Lung (tissue), 12 donors: ENCODE results near the gene MC1R. TPM values are rescaled to one million over a fixed set of nuclear protein-coding genes. Genes with fewer than 3 reads are reported as not detected.

Experiments used
- ATAC-seq: fragments of 200-7000 bp; cut with Tn5 transposase; one replicate; pipeline ENCODE4 v1.9.1; 2020; ENCODE audit warnings: moderate number of reproducible peaks; ENCODE audit not compliant: insufficient read depth, low FRiP score
- DNase-seq, 3 donors: peaks; one replicate each; pipeline ENCODE4 v3.0.0-alpha.2; 2013 to 2017
- H3K27ac ChIP-seq, 2 donors: one replicate each; pipeline ENCODE4 v1.5.1; 2013; ENCODE audit warnings: mild to moderate bottlenecking in 2 of 2, moderate library complexity in 2 of 2, control low read depth in 1 of 2, inconsistent platforms in 1 of 2, low read depth in 1 of 2, low read length in 1 of 2
- H3K27me3 ChIP-seq, 3 donors: one replicate each; pipeline ENCODE4 v1.5.1; 2013; ENCODE audit warnings: low read length in 2 of 3; ENCODE audit not compliant: control insufficient read depth in 3 of 3, insufficient read depth in 3 of 3
- H3K36me3 ChIP-seq, 4 donors: one replicate each; pipeline ENCODE4 v1.5.1; 2013; ENCODE audit warnings: low read length in 4 of 4, mild to moderate bottlenecking in 1 of 4, moderate library complexity in 1 of 4; ENCODE audit not compliant: control insufficient read depth in 4 of 4, insufficient read depth in 4 of 4
- H3K4me1 ChIP-seq, 5 donors: one replicate each; pipeline ENCODE4 v1.5.1; 2013; ENCODE audit warnings: low read length in 5 of 5, mild to moderate bottlenecking in 2 of 5, moderate library complexity in 1 of 5; ENCODE audit not compliant: control insufficient read depth in 5 of 5, insufficient read depth in 5 of 5
- H3K4me3 ChIP-seq: one replicate; pipeline ENCODE4 v1.5.1; 2013; ENCODE audit warnings: mild to moderate bottlenecking, control low read depth, moderate library complexity
- H3K9ac ChIP-seq, 2 donors: one replicate each; pipeline ENCODE4 v1.5.1; 2013; ENCODE audit warnings: low read length in 2 of 2, control low read depth in 1 of 2; ENCODE audit not compliant: insufficient read depth in 1 of 2
- H3K9me3 ChIP-seq, 4 donors: one replicate each; pipeline ENCODE4 v1.5.1; 2013; ENCODE audit warnings: low read length in 3 of 4, mild to moderate bottlenecking in 1 of 4, moderate library complexity in 1 of 4; ENCODE audit not compliant: control insufficient read depth in 4 of 4, insufficient read depth in 3 of 4
- WGBS, 2 donors: extraction: QIAGEN DNeasy Blood & Tissue Kit; methylation state at CpG; one replicate each; pipeline ENCODE4 v1.1.7; 2013; 5-methylcytosine and 5-hydroxymethylcytosine counted together
- polyA plus RNA-seq, 2 donors: library from polyadenylated mRNA; stranded (reverse); fragments of 200-250 nt; gene quantifications; one replicate each; pipeline ENCODE4 v1.2.1, GENCODE V29; 2013
- total RNA-seq, 2 donors: library from RNA; depleted of rRNA in 1 of 2; stranded (reverse); fragments of >200 nt in 1 of 2; gene quantifications; one replicate each; pipeline ENCODE4 v1.2.1, GENCODE V29; 2014 to 2021
- TF ChIP-seq, protein P1 (sequence below): IDR thresholded peaks from 2 replicates; pipeline ENCODE4 v1.5.1; 2012; ENCODE audit warnings: mild to moderate bottlenecking; ENCODE audit errors: control extremely low read depth, extremely low read depth
- donor health status: control.
- donor health status: control.
- donor health status: Bipolar disorder and iron deficiency.
- donor health status: healthy.
- donor health status: DM: yes; HTN: yes; CAD: no.

Gene MC1R
- total and polyA plus RNA-seq, 4 donors: 2.9 to 7.1 (median 3.5) TPM

DNA sequence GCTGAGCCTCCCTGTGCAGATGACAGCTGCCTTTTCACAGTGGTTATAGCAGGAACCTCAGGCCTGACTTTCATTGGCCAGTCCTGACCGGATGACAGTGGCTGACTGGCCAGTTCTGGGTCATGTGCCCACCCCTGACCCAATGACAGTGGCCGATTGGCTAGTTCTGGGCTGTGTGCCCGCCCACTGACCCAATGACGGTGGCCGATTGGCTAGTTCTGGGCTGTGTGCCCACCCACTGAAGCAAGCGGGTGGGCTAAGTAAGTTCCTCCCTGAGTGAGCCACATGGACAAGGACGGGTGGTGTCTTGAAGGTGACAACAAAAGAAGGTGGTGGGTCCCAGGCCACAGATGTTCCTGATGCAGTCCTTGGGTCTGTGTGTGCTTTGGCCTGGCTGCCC is 39.4 kb downstream of the MC1R start:
- H3K4me3 ChIP-seq: no peak overlapping the region
- TF ChIP-seq, protein P1, sequence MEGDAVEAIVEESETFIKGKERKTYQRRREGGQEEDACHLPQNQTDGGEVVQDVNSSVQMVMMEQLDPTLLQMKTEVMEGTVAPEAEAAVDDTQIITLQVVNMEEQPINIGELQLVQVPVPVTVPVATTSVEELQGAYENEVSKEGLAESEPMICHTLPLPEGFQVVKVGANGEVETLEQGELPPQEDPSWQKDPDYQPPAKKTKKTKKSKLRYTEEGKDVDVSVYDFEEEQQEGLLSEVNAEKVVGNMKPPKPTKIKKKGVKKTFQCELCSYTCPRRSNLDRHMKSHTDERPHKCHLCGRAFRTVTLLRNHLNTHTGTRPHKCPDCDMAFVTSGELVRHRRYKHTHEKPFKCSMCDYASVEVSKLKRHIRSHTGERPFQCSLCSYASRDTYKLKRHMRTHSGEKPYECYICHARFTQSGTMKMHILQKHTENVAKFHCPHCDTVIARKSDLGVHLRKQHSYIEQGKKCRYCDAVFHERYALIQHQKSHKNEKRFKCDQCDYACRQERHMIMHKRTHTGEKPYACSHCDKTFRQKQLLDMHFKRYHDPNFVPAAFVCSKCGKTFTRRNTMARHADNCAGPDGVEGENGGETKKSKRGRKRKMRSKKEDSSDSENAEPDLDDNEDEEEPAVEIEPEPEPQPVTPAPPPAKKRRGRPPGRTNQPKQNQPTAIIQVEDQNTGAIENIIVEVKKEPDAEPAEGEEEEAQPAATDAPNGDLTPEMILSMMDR: no peak
- H3K9me3 ChIP-seq: no peaks in the 10 kb centered on the region
- no peaks in the 10 kb centered on the region for H3K27me3 ChIP-seq
- H3K27ac ChIP-seq: no peak overlapping the region
- H3K36me3 ChIP-seq: peaks cover 0 to 51% (median 11%) of the 10 kb centered on the region in 4 donors
- H3K9ac ChIP-seq: no peak overlapping the region
- WGBS, 2 donors: 92 to 96% methylated on average over 7 of the region's 7 CpGs
- H3K4me1 ChIP-seq: peaks cover 0 to 2% (median 0%) of the 10 kb centered on the region in 5 donors
- DNase-seq (peak; percentile 12 to 29 (median 13)), ATAC-seq (peak; percentile 53)

DNA sequence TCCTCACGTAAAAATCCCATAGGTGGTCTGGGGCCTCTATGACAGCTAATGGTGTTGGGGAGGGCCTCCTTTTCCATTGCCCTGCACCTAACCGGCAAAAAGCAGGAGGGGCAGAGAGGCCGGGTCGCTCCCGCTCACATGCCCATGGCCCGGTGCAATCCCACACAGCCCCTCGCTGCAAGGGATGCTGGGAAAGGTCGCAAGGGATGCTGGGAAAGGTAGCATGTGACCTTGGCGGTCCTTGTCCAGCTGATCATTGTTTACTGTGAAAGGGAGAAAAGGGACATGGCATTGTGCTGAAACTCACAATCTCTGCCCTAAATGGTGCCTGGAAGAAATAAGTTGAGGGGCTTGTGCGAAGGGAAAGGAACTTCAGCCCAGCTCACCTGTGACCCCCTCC is 39.9 kb downstream of the MC1R start:
- Histone ChIP-seq H3K36me3 (peaks cover 0 to 56% (median 11%) of the 10 kb centered on the region in 4 donors), H3K4me1 (no peaks in the 10 kb centered on the region), H3K4me3 (no peak overlapping the region), H3K9me3 (no peaks in the 10 kb centered on the region), H3K27ac (no peak overlapping the region), H3K27me3 (no peaks in the 10 kb centered on the region), H3K9ac (no peak overlapping the region)
- 96 to 98% methylated on average over 10 of the region's 10 CpGs for WGBS, 2 donors
- no peak for DNase-seq
- ATAC-seq: no peak
- TF ChIP-seq, protein P1: no peak

DNA sequence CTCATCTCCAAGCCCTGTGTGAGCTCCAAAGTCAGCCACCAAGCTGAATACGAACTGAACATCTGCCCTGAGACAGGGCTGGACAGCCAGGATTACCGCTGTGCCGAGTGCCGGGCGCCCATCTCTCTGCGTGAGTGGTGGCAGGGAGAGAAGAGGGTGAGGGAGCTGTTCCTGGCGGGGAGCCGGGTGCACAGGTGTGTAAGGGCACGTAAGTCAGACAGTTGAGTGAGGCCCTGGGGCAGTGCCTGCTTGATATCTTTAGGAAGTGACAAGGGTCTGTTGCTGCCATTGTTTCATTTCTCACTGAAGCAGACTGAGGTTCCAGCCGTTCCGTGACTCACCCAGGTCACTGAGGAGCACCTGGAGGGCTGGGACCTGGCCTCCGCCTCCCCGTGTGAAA is 42.3 kb downstream of the MC1R start:
- WGBS, 2 donors: 96 to 97% methylated on average over 13 of the region's 13 CpGs
- H3K4me3 ChIP-seq: no peak overlapping the region
- TF ChIP-seq, protein P1: no peak
- ATAC-seq (no peak), DNase-seq (no peak)
- no peaks in the 10 kb centered on the region for H3K9me3 ChIP-seq
- no peak overlapping the region for H3K27ac ChIP-seq
- H3K4me1 ChIP-seq: no peaks in the 10 kb centered on the region
- H3K27me3 ChIP-seq: no peaks in the 10 kb centered on the region
- peaks cover 0 to 70% (median 10%) of the 10 kb centered on the region in 4 donors for H3K36me3 ChIP-seq
- no peak overlapping the region for H3K9ac ChIP-seq

DNA sequence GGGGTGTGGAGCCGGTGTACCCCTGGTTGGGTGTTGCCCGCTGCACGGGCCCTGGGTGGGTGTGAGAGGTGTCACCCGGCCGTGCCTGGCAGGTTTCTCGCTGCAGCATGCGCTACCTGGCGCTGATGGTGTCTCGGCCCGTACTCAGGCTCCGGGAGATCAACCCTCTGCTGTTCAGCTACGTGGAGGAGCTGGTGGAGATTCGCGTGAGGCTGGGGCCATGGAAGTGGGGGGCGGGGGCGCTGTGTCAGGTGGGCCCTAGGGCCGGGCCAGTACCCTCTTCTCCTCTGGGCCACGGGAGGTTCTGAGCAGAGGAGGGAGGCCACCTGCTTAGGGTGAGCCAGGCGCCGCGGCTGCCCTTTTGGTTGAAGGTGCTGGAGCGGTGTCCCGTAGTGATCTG is 43.3 kb downstream of the MC1R start:
- WGBS, 2 donors: 95% methylated on average over 22 to 23 of the region's 23 CpGs
- H3K36me3 ChIP-seq: peaks cover 0 to 72% (median 10%) of the 10 kb centered on the region in 4 donors

More for the DNA sequence above, 43.3 kb downstream of the MC1R start:
- Histone ChIP-seq H3K9me3 (no peaks in the 10 kb centered on the region), H3K4me1 (no peaks in the 10 kb centered on the region), H3K27me3 (no peaks in the 10 kb centered on the region), H3K4me3 (no peak overlapping the region), H3K9ac (no peak overlapping the region), H3K27ac (no peak overlapping the region)
- no peak for ATAC-seq
- TF ChIP-seq, protein P1: no peak
- DNase-seq: no peak
